ENCODE results near the gene FSIP1. TPM values are rescaled to one million over a fixed set of nuclear protein-coding genes. Genes with fewer than 3 reads are reported as not detected.

The FSIP1 gene
- total RNA-seq, 4 donors from 2014 or later = 0.20 to 1.5 (median 0.42) TPM

- 66 to 71% methylated on average over 4 of the region's 4 CpGs for WGBS, 2 donors
- no peaks in the 10 kb centered on the region for H3K9me3 ChIP-seq
- TF ChIP-seq EP300 (IDR thresholded peaks at IDR 0.05) (no peak), POLR2A (IDR thresholded peaks at IDR 0.05) (no peak), CTCF (IDR thresholded peaks at IDR 0.05) (no peak)
Measured at GRCh38 chr15:39793923-39794322, 11.3 kb upstream of the FSIP1 start.

GRCh38 chr15:39792844-39793335, 10.2 kb upstream of the FSIP1 start:
- Histone ChIP-seq H3K36me3 (no peaks in the 10 kb centered on the region), H3K4me1 (no peaks in the 10 kb centered on the region), H3K27me3 (no peaks in the 10 kb centered on the region), H3K9me3 (no peaks in the 10 kb centered on the region), H3K27ac (no peak overlapping the region), H3K4me3 (no peak overlapping the region)
- 38 to 49% methylated on average over 4 of the region's 4 CpGs for WGBS, 2 donors
- TF ChIP-seq EP300 (IDR thresholded peaks at IDR 0.05) (no peak), CTCF (IDR thresholded peaks at IDR 0.05) (no peak), POLR2A (IDR thresholded peaks at IDR 0.05) (no peak)
- DNase-seq (ENCODE audit: low spot score in 2 of 2) = no peak

More at GRCh38 chr15:39793923-39794322, 11.3 kb upstream of the FSIP1 start:
- no peak for DNase-seq (ENCODE audit: low spot score in 2 of 2)
- Histone ChIP-seq H3K4me3 (no peak overlapping the region), H3K4me1 (no peaks in the 10 kb centered on the region), H3K27me3 (no peaks in the 10 kb centered on the region), H3K36me3 (peaks cover 0 to 4% (median 0%) of the 10 kb centered on the region in 3 donors), H3K27ac (no peak overlapping the region)

GRCh38 chr15:39792025-39792843, 9.6 kb upstream of the FSIP1 start:
- H3K27me3 ChIP-seq = no peaks in the 10 kb centered on the region
- no peak for DNase-seq (ENCODE audit: low spot score in 2 of 2)
- WGBS, 2 donors = 67 to 68% methylated on average over 5 of the region's 5 CpGs
- TF ChIP-seq POLR2A (IDR thresholded peaks at IDR 0.05) = no peak
- TF ChIP-seq EP300 (IDR thresholded peaks at IDR 0.05) = no peak
- no peak for TF ChIP-seq CTCF (IDR thresholded peaks at IDR 0.05)
- H3K4me3 ChIP-seq = no peak overlapping the region
- H3K9me3 ChIP-seq = no peaks in the 10 kb centered on the region
- no peaks in the 10 kb centered on the region for H3K4me1 ChIP-seq
- H3K27ac ChIP-seq = no peak overlapping the region
- no peaks in the 10 kb centered on the region for H3K36me3 ChIP-seq

GRCh38 chr15:39789736-39790135, 7.1 kb upstream of the FSIP1 start:
- Histone ChIP-seq H3K4me1 (peaks cover 0 to 16% (median 0%) of the 10 kb centered on the region in 4 donors), H3K9me3 (no peaks in the 10 kb centered on the region), H3K27me3 (no peaks in the 10 kb centered on the region), H3K36me3 (no peaks in the 10 kb centered on the region), H3K27ac (no peak overlapping the region), H3K4me3 (no peak overlapping the region)
- DNase-seq (ENCODE audit: low spot score in 2 of 2) = no peak
- TF ChIP-seq CTCF (IDR thresholded peaks at IDR 0.05) (no peak), POLR2A (IDR thresholded peaks at IDR 0.05) (no peak), EP300 (IDR thresholded peaks at IDR 0.05) (no peak)
- WGBS, 2 donors = 74 to 75% methylated on average over 4 of the region's 4 CpGs

GRCh38 chr15:39788800-39789565, 6.3 kb upstream of the FSIP1 start:
- no peak for DNase-seq (ENCODE audit: low spot score in 2 of 2)
- Histone ChIP-seq H3K27me3 (no peaks in the 10 kb centered on the region), H3K27ac (no peak overlapping the region), H3K9me3 (no peaks in the 10 kb centered on the region), H3K36me3 (no peaks in the 10 kb centered on the region), H3K4me3 (no peak overlapping the region), H3K4me1 (peaks cover 0 to 24% (median 0%) of the 10 kb centered on the region in 4 donors)
- TF ChIP-seq CTCF (IDR thresholded peaks at IDR 0.05) (no peak), POLR2A (IDR thresholded peaks at IDR 0.05) (no peak), EP300 (IDR thresholded peaks at IDR 0.05) (no peak)
- WGBS, 2 donors = 65 to 78% methylated on average over 3 of the region's 3 CpGs

Measured in tibial nerve (tissue), 4 donors.